WTC11 (cell line): ENCODE data around the gene MEGF8. TPM values are rescaled to one million over a fixed set of nuclear protein-coding genes. Genes with fewer than 3 reads are reported as not detected.

Experiments used
- ATAC-seq: fragments of 200-7000 bp; cut with Tn5 transposase; 2 replicates; pipeline ENCODE4 v1.10.0; 2021; ENCODE audit warnings: mild to moderate bottlenecking, moderate library complexity
- CTCF ChIA-PET: fragments of 300-600 bp; sonication (Branson Sonifier 250); formaldehyde crosslinking; loops from one replicate; lab custom pipeline; 2021; ENCODE audit warnings: antibody characterized with exemption; lab: Charles Lee
- POLR2A ChIA-PET: fragments of 350-600 bp; sonication (Branson Sonifier 250); formaldehyde crosslinking; loops from one replicate; lab custom pipeline; 2021; ENCODE audit warnings: antibody characterized with exemption; lab: Charles Lee
- DNase-seq: peaks from one replicate; pipeline ENCODE4 v3.0.0; 2021; ENCODE audit warnings: low spot score
- H3K27ac Mint-ChIP-seq: 2 replicates; pipeline ENCODE4 v1.8.0; 2021; ENCODE audit warnings: mixed read lengths
- H3K27me3 Mint-ChIP-seq: 2 replicates; pipeline ENCODE4 v1.8.0; 2021; ENCODE audit warnings: low read depth, mild to moderate bottlenecking, moderate library complexity, mixed read lengths
- H3K36me3 Mint-ChIP-seq: 2 replicates; pipeline ENCODE4 v1.8.0; 2021; ENCODE audit warnings: mixed read lengths
- H3K4me1 Mint-ChIP-seq: 2 replicates; pipeline ENCODE4 v1.8.0; 2022; ENCODE audit warnings: mixed read lengths
- H3K4me3 Mint-ChIP-seq: 2 replicates; pipeline ENCODE4 v1.8.0; 2021; ENCODE audit warnings: mild to moderate bottlenecking, moderate library complexity, mixed read lengths
- H3K9me3 Mint-ChIP-seq: 2 replicates; pipeline ENCODE4 v1.8.0; 2021; ENCODE audit warnings: mixed read lengths
- CBFB ChIP-seq: sonication (generic); formaldehyde crosslinking; IDR thresholded peaks from 2 replicates; pipeline ENCODE4 v1.8.1; 2022; ENCODE audit warnings: mild to moderate bottlenecking, low read depth, missing genetic modification reagents
- CREB1 ChIP-seq: sonication (generic); formaldehyde crosslinking; IDR thresholded peaks from 2 replicates; pipeline ENCODE4 v1.8.0; 2023; ENCODE audit warnings: mild to moderate bottlenecking, missing genetic modification reagents
- ESRRA ChIP-seq: sonication (generic); formaldehyde crosslinking; IDR thresholded peaks from 2 replicates; pipeline ENCODE4 v1.8.1; 2022; ENCODE audit warnings: mild to moderate bottlenecking, missing genetic modification reagents, borderline replicate concordance
- FOXP1 ChIP-seq: sonication (generic); formaldehyde crosslinking; IDR thresholded peaks from 2 replicates; pipeline ENCODE4 v1.8.0; 2022; ENCODE audit warnings: missing genetic modification reagents, mild to moderate bottlenecking, moderate library complexity, borderline replicate concordance
- GABPB1 ChIP-seq: sonication (generic); formaldehyde crosslinking; IDR thresholded peaks from 2 replicates; pipeline ENCODE4 v1.8.1; 2023; ENCODE audit warnings: mild to moderate bottlenecking, missing genetic modification reagents
- GRHL2 ChIP-seq: fragments of 250-450 bp; sonication (Bioruptor Pico); IDR thresholded peaks from 2 replicates; pipeline ENCODE4 v1.8.0; 2022; ENCODE audit warnings: mild to moderate bottlenecking, moderate library complexity; ENCODE audit not compliant: insufficient replicate concordance, severe bottlenecking
- NFATC4 ChIP-seq: fragments of 250-450 bp; sonication (Bioruptor Pico); IDR thresholded peaks from 2 replicates; pipeline ENCODE4 v1.9.0; 2021; ENCODE audit warnings: mild to moderate bottlenecking
- NFE2L1 ChIP-seq: sonication (generic); formaldehyde crosslinking; IDR thresholded peaks from 2 replicates; pipeline ENCODE4 v1.8.1; 2023; ENCODE audit warnings: missing genetic modification reagents
- NFYB ChIP-seq: sonication (generic); formaldehyde crosslinking; conservative IDR thresholded peaks from 2 replicates; pipeline ENCODE4 v1.8.0; 2022; ENCODE audit warnings: low read depth, missing genetic modification reagents
- NR1H2 ChIP-seq: sonication (generic); formaldehyde crosslinking; IDR thresholded peaks from 2 replicates; pipeline ENCODE4 v1.9.0; 2021; ENCODE audit warnings: mild to moderate bottlenecking, moderate library complexity, missing genetic modification reagents
- RORB ChIP-seq: fragments of 250-450 bp; sonication (Bioruptor Pico); IDR thresholded peaks from 2 replicates; pipeline ENCODE4 v1.9.0; 2021; ENCODE audit warnings: mild to moderate bottlenecking
- TCF7 ChIP-seq: sonication (generic); formaldehyde crosslinking; IDR thresholded peaks from 2 replicates; pipeline ENCODE4 v1.8.0; 2022; ENCODE audit warnings: mild to moderate bottlenecking, low read depth, missing genetic modification reagents, moderate library complexity
- TP53 ChIP-seq: sonication (generic); formaldehyde crosslinking; IDR thresholded peaks from 2 replicates; pipeline ENCODE4 v1.8.1; 2023; ENCODE audit warnings: mild to moderate bottlenecking, missing genetic modification reagents
- ZNF121 ChIP-seq: sonication (generic); formaldehyde crosslinking; IDR thresholded peaks from 2 replicates; pipeline ENCODE4 v1.8.0; 2023; ENCODE audit warnings: missing genetic modification reagents
- ZNF138 ChIP-seq: sonication (generic); formaldehyde crosslinking; conservative IDR thresholded peaks from 2 replicates; pipeline ENCODE4 v1.8.1; 2022; ENCODE audit warnings: mild to moderate bottlenecking, moderate library complexity, missing genetic modification reagents
- ZNF232 ChIP-seq: sonication (generic); formaldehyde crosslinking; IDR thresholded peaks from 2 replicates; pipeline ENCODE4 v1.8.0; 2022; ENCODE audit warnings: mild to moderate bottlenecking, missing genetic modification reagents
- ZNF416 ChIP-seq: fragments of 250-450 bp; sonication (Bioruptor Pico); IDR thresholded peaks from 2 replicates; pipeline ENCODE4 v1.9.0; 2021; ENCODE audit warnings: mild to moderate bottlenecking, inconsistent platforms
- total RNA-seq: library from RNA; stranded (reverse); gene quantifications from 3 replicates; pipeline ENCODE4 v1.2.3, GENCODE V29; 2021
- TF ChIP-seq, protein P1 (sequence below): sonication (generic); formaldehyde crosslinking; IDR thresholded peaks from 2 replicates; pipeline ENCODE4 v1.8.0; 2023; ENCODE audit warnings: missing genetic modification reagents, mild to moderate bottlenecking, borderline replicate concordance
- TF ChIP-seq, protein P2 (sequence below): sonication (generic); formaldehyde crosslinking; IDR thresholded peaks from 2 replicates; pipeline ENCODE4 v1.8.1; 2022; ENCODE audit warnings: low read depth, missing genetic modification reagents, borderline replicate concordance
- TF ChIP-seq, protein P3 (sequence below): sonication (generic); formaldehyde crosslinking; IDR thresholded peaks from 2 replicates; pipeline ENCODE4 v1.8.1; 2023; ENCODE audit warnings: mild to moderate bottlenecking, missing genetic modification reagents, moderate library complexity

Gene MEGF8
- total RNA-seq, 1 experiment from 2014 or later = 42.1 TPM

DNA sequence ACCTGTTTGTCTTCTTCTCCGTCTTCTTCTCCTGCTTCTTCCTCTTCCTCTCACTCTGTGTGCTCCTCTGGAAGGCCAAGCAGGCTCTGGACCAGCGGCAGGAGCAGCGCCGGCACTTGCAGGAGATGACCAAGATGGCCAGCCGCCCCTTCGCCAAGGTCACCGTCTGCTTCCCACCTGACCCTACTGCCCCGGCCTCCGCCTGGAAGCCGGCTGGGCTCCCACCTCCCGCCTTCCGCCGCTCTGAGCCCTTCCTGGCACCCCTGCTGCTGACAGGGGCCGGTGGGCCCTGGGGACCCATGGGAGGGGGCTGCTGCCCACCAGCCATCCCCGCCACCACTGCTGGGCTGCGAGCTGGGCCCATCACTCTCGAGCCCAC lies 50.7 kb downstream of the MEGF8 start (continued):
- TF ChIP-seq ZNF416 (CRISPR knock-in tag) (no peak), NFATC4 (CRISPR knock-in tag) (no peak)

DNA sequence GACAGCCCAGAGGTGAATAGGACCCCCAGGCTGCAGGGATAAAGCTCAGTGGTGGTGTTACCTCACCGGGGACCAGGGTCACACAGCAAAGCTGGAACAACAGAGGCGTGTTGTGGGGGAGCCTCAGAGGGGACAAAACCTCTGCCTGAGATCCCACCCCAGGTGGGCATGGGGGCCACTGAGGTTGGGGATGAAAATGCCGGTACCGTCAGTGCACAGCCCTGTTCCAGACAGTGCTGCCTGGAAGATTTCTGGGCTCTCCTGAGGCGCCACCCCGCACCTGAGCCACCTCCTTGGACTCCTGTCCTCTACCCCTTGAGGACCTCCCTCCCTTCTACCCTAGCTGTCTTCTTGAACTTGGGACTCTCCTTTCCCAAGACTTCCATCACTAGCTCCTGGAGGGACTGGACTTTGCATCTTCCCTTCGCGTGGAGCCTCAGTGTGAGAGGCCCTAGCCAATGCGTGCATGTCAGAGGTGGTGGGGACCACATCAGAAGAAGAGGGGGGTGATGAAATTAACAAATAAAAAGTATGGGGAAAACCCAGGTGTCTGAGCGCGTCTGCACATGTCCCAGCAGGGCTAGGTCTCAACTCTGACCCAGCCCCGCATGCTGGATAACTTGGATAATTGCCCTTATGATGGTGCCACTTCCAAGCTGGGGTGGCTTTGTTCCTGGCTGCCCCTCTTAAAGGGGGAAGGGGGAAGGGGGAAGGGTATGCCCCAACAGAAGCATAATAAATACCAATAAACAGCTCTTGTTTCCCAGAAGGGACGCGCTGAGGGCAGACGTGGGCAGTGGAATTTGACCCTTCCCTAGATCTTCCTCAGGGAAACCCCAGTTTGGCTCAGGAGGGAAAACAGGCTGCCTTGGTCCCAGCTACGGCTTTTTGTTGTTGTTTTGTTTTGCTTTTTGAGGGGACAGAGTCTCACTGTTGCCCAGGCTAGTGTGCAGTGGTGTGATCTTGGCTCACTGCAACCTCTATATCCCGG lies 53.1 kb downstream of the MEGF8 start:
- no peak for TF ChIP-seq ESRRA (CRISPR knock-in tag)
- TF ChIP-seq TCF7 = no peak
- no peak for TF ChIP-seq RORB (CRISPR knock-in tag)
- TF ChIP-seq, protein P1, sequence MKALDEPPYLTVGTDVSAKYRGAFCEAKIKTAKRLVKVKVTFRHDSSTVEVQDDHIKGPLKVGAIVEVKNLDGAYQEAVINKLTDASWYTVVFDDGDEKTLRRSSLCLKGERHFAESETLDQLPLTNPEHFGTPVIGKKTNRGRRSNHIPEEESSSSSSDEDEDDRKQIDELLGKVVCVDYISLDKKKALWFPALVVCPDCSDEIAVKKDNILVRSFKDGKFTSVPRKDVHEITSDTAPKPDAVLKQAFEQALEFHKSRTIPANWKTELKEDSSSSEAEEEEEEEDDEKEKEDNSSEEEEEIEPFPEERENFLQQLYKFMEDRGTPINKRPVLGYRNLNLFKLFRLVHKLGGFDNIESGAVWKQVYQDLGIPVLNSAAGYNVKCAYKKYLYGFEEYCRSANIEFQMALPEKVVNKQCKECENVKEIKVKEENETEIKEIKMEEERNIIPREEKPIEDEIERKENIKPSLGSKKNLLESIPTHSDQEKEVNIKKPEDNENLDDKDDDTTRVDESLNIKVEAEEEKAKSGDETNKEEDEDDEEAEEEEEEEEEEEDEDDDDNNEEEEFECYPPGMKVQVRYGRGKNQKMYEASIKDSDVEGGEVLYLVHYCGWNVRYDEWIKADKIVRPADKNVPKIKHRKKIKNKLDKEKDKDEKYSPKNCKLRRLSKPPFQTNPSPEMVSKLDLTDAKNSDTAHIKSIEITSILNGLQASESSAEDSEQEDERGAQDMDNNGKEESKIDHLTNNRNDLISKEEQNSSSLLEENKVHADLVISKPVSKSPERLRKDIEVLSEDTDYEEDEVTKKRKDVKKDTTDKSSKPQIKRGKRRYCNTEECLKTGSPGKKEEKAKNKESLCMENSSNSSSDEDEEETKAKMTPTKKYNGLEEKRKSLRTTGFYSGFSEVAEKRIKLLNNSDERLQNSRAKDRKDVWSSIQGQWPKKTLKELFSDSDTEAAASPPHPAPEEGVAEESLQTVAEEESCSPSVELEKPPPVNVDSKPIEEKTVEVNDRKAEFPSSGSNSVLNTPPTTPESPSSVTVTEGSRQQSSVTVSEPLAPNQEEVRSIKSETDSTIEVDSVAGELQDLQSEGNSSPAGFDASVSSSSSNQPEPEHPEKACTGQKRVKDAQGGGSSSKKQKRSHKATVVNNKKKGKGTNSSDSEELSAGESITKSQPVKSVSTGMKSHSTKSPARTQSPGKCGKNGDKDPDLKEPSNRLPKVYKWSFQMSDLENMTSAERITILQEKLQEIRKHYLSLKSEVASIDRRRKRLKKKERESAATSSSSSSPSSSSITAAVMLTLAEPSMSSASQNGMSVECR (CRISPR knock-in tag) = no peak
- TF ChIP-seq, protein P2, sequence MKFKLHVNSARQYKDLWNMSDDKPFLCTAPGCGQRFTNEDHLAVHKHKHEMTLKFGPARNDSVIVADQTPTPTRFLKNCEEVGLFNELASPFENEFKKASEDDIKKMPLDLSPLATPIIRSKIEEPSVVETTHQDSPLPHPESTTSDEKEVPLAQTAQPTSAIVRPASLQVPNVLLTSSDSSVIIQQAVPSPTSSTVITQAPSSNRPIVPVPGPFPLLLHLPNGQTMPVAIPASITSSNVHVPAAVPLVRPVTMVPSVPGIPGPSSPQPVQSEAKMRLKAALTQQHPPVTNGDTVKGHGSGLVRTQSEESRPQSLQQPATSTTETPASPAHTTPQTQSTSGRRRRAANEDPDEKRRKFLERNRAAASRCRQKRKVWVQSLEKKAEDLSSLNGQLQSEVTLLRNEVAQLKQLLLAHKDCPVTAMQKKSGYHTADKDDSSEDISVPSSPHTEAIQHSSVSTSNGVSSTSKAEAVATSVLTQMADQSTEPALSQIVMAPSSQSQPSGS (CRISPR knock-in tag) = no peak
- TF ChIP-seq NFE2L1 (CRISPR knock-in tag) = no peak
- TF ChIP-seq ZNF121 (CRISPR knock-in tag) = no peak
- TF ChIP-seq, protein P3, sequence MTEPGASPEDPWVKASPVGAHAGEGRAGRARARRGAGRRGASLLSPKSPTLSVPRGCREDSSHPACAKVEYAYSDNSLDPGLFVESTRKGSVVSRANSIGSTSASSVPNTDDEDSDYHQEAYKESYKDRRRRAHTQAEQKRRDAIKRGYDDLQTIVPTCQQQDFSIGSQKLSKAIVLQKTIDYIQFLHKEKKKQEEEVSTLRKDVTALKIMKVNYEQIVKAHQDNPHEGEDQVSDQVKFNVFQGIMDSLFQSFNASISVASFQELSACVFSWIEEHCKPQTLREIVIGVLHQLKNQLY (CRISPR knock-in tag) = no peak
- no peak for TF ChIP-seq CBFB
- TF ChIP-seq GRHL2 (CRISPR knock-in tag) = no peak
- TF ChIP-seq ZNF138 (CRISPR knock-in tag) = no peak
- no peak for TF ChIP-seq ZNF232 (CRISPR knock-in tag)
- H3K4me3 Mint-ChIP-seq = no peak overlapping the region
- ATAC-seq = no peak
- H3K36me3 Mint-ChIP-seq = peaks cover 12% of the 10 kb centered on the region
- DNase-seq = no peak
- H3K27me3 Mint-ChIP-seq = peaks cover 18% of the 10 kb centered on the region
- POLR2A ChIA-PET = interaction anchor here (1.0 kb wide), 1 partner anchor 17 kb away, joined by 3 read pairs; no protein-coding TSS in a partner anchor
- no peaks in the 10 kb centered on the region for H3K9me3 Mint-ChIP-seq
- no peak overlapping the region for H3K27ac Mint-ChIP-seq
- peaks cover 10% of the 10 kb centered on the region for H3K4me1 Mint-ChIP-seq
- CTCF ChIA-PET = interaction anchor here (0.5 to 3.1 kb wide), 4 partner anchors 7 to 35 kb away, joined by 3 to 12 read pairs (median 4); no protein-coding TSS in a partner anchor

DNA sequence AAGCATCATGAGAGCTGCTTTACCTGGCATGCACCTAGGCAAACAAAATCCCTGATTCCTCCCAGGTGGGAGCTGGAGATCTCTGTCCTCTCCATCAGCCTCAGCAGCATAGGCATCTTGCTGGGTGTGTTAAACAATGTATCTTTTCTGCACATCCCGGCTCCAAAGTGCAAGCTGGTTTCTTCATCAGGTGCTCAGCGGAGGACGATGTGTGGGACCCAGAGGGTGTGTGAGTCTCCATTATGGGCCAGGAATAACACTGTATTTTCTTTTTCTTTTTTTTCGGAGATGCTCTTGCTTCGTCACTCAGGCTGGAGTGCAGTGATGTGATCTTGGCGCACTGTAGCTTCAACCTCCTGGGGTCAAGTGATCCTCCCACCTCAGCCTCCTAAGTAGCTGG lies 54.7 kb downstream of the MEGF8 start:
- TF ChIP-seq GABPB1 (CRISPR knock-in tag) (no peak), NR1H2 (CRISPR knock-in tag) (no peak), NFYB (CRISPR knock-in tag) (no peak), CREB1 (CRISPR knock-in tag) (no peak), TP53 (no peak), FOXP1 (CRISPR knock-in tag) (no peak)
- Mint-ChIP-seq H3K36me3 (peaks cover 5% of the 10 kb centered on the region; the same call in 1 of the 2 replicates), H3K4me1 (peaks cover 10% of the 10 kb centered on the region), H3K9me3 (no peaks in the 10 kb centered on the region), H3K4me3 (no peak overlapping the region), H3K27ac (no peak overlapping the region), H3K27me3 (peaks cover 21% of the 10 kb centered on the region)
- CTCF ChIA-PET = interaction anchor here (0.9 to 3.1 kb wide), 8 partner anchors 8 to 60 kb away, joined by 3 to 12 read pairs (median 4); no protein-coding TSS in a partner anchor
- POLR2A ChIA-PET = no interaction called here
- ATAC-seq = no peak
- DNase-seq = no peak
